Renal cortex interstitium (tissue), 11 donors: Measurements from ENCODE around the gene AGAP3. TPM values are rescaled to one million over a fixed set of nuclear protein-coding genes. Genes with fewer than 3 reads are reported as not detected.

Source experiments
- DNase-seq, 11 donors: peaks; one replicate each; pipeline ENCODE4 v3.0.0-alpha.2; 2013; ENCODE audit warnings: low read depth in 9 of 11, low spot score in 4 of 11; ENCODE audit errors: extremely low read depth in 1 of 11
- polyA plus RNA-seq, 3 donors: library from polyadenylated mRNA; unstranded; fragments of 120-200 nt; gene quantifications; one replicate each; pipeline ENCODE4 v1.2.1, GENCODE V29; 2013; ENCODE audit not compliant: insufficient read length in 3 of 3

AGAP3 gene
- polyA plus RNA-seq, 3 donors: 53.8 to 75.3 (median 72.3) TPM

DNA sequence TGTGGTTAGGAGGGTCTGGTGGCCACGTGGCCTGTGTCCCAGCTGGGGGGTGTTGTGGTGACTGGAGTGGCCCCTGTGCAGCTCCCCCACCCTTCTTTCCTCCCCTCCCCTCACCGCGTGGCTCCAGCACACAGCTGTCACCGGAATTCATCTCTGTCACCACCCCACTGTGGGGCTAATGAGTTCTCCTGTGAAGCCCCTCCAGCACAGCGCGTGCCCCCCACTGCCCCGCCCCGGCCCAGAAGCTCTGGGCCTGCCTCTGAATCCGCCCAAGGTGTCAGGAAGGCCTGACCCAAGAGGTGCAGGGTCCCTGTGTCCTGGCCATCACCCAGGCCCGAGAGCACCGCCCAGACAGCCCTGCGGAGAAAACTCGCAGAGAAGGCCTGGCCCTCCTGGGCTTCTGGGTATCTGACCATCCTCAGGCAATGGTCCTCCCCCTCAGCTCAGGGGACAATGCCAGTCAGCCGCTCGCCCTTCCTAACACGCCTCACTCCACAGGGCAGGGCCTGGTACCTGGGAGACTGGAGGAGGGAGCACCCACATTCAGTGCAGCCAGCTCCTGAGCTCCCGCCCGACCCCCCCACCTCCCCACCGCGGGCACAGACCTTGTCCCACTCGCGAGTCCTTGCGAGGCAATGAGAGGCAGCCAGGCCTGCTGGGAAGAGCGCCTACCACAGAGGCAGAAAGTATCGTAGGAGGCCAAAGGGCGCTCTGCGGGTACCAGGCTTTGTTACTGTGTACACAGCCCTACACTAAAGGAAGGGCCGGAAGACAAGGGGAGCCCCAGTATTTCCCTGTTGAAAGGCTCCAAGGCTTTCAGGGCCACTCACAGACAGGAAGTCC, 43.1 kb downstream of the AGAP3 start:
- DNase-seq: no peak

DNA sequence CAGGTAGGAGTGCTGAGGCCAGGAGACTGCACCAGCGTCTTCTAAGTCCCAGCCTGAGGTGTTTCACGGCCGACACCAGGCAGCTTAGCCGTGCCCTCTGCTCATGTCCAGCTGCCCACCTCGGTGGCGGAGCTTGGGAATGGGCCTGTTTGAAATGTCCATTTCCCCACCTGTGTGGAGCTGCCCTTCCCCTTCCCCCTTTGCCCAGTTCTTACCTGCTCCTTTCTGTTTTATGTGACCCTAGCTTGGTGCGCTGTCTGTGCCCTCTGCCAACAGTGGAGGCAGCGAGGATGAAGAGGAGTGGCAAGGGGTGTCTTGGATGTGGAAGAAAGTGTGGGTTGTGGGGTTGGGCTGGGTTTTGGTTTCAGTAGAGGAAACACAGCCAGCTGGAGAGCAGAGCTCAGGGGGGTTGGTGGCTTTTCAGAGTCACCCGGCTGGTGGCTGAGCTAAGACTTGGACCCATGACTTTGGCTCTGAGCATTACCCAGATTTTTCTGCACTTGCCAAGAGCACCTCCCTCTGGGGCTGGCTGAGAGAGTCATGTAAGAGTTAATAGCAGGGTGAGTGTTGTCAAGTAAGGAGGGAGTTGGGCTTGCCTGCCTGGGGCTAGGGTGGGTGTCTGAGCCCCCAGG, 43.8 kb downstream of the AGAP3 start:
- DNase-seq: no peak

DNA sequence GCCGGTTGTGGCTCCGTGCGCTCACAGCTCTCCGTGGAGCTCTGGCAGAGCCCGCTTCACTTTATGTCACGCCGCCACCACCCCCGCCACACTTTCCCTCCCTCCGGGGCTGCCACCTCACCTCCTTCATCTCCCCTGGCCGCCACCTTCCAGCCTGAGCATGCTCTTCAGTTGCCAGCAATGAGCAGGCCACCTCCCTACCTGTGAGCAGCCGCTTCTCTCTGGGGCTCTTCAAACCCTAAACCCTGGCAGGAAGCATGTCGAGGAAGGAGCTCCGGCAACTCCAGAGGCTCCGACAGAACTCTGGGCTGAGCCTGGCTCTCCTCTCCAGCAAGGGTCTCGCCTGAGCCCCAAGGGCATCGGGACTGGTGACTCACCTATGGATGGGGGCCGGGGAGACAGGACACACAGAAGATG, 44.5 kb downstream of the AGAP3 start:
- no peak for DNase-seq

DNA sequence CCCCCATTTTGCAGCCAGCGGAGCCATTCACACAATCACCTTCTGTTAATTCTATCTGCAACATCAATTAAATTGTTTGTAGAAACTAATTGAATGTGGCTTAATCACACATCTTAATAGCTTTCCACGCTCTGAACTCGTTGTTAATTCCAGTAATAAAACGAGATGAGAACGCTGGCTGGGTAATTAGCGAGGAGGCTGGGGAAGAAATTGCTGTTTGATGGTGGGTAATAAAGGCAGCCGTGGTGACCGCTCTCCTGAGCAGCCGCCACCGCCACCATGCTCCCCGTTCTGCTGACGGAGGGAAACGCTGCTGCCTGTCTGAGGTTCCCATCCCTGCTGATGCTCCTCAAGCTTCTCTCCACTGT, 44.9 kb downstream of the AGAP3 start:
- no peak for DNase-seq

DNA sequence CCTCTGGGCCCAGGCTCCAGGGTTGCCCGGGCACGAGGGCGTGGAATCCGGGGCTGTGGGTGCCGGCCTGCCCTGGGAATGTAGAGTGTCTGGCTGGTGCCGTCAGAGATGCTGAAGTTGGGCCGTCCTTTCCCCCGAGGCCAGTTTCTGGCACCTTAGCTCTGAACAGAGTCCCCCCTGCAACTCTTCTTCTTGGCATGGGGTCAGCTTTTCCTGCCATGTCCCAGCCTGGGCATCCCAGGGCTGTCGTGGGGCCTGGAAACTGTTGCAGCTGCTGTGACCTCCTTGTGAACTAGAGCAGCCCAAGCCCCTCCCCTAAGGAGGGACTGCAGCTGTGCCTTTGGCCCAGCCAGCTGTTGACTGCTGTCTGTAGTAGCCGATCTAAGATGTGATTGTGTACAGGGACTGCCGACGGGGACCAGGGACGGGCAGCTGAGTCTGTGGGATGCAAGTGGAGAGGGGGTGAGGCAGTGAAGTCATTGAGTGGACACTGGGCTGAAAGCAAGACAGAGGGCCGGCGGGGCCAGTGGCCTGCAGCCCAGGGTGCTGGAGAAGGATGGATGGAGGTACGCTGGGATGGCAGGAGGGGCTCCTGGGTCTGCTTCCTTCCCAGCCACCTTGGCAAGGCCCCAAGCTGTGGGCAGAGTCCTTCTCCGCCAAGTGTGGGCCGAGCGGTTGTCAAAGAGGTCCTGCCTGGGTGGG, 45.5 kb downstream of the AGAP3 start:
- peak in 1 of 11 donors; percentile 50 for DNase-seq

DNA sequence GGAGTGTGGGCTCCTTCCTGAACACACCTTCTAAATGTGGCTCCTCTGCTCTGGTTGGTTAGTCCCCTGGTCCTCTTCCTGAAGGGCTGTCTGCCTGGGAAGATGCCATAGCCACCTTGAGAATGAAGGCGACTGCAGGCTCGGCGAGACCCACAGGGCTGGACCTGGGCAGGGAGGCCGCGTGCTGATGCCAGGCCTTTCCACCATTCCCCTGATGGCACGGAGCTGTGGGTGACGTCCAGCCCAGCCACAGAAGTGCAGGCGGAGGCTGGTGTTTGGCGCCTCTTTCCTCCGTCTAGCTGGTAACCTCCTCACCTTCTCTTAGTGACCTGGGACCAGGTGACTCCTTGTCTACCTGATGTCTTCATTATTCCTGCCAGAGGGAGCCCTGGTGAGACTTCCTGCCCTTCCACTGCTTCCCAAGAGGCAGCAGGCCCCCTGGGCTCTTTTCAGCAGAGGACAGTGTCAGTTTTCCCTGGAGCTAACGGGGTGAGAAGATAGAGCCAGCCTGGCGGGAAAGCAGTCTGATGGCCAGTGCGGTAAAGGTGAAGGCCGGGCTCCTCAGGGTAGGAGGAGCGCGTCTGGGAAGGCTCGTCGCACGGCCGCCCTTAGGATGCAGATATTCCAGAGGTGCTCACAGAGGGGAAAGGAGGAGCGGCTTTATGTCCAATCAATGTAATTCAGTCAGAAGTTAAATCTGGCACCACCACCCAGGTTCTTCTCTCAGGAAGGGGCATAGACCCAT, 46.4 kb downstream of the AGAP3 start:
- DNase-seq: no peak

DNA sequence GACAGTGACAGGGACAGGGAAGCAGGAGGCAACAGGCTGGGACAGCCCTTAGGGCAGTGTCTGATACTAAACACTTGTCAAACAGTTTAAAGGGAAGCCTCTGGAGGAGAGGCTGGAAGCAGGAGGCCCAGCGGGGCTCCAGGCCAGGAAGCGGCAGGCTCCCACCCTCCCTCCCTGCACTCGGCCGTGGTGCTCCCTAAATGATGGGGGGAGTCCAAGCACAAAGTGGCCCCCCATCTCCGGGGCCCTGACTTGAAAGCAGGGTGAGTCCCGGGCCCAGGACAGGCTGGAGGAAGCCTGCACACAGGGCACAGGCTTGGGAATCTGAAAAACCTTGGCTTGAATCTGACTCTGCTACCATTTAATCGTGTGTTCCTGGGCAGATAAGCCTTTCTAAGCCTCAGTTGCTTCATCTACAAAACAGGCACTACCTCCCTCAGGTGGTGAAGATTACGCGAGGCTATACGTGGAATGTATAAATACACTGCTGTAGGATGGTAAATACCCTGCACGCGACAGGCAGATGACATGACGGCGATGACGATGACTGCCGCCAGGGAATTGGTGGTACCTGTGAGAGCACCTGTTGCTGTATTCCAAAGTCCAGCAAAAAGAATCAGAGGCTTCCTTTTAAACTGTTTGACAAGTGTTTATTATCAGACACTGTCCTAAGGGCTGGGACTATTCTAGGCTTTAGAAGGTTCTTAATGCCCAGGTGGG, 47.2 kb downstream of the AGAP3 start:
- DNase-seq: no peak

DNA sequence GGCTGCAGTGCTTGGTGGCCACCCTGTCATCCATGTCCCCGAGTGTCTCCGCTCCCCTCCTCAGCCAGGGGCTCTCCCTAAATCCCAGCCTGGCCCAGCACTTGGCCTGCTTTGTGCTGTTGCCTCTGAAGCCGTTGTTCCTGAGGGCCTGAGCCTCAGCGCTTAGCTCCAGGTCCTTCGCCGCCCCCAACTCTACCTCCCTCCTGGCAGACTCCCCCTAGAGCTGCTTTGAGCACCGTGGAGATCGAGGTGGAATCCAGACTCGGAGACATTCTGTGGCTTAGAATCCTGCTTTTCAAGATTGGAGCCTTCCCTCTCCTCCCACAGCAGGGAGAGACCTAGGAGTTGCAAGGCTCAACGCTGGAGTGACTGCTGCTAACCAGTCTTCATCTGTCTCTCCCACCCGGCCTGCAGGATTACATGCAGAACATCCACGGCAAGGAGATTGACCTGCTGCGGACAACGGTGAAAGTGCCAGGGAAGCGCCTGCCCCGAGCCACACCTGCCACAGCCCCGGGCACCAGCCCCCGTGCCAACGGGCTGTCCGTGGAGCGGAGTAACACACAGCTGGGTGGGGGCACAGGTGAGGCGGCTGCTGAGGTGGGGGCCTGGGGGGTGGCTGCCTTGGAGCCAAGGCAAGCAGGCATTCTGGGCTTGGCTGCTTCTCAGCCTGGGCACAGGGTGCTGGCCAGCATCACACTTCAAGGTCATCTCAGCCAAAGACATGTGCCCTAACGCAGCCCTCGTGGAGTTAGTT, 47.9 kb downstream of the AGAP3 start:
- no peak for DNase-seq

DNA sequence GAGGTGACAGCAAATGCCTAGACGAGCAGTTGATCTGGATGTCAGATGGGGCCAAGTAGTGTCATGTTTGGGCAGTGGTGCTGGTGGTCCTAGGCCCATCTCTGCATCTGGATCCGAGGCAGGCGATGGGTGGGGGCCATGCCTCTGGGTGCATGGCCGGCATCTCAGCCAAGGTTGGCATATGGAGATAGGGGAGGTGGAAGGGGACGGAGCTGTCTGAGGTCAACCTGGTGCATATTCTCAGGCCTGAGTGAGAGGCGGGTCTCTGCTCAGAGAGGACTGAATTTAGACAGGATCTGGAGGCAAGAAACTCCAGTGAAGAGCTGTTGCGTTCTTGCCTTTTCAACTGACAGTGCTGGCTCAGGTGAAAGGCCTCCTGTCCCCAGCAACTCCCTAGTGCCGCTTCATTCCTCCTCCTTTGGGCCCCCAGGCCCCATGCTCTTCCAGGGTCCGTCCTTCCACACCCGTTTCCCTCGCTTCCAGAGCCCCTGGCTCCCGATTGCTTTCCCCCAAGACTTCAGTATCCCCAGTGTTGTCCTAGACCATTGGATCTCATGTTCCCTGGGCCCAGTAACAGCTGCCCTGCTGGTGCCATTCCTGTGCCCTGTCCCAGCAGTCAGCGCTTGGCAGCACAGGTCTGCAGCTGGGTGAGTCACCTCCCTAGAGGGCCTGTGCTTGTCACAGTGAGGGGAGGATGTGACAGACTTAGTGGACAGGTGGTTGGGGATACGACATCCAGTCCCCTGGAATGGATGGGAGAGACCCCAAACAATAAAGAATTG, 48.7 kb downstream of the AGAP3 start:
- DNase-seq: no peak

DNA sequence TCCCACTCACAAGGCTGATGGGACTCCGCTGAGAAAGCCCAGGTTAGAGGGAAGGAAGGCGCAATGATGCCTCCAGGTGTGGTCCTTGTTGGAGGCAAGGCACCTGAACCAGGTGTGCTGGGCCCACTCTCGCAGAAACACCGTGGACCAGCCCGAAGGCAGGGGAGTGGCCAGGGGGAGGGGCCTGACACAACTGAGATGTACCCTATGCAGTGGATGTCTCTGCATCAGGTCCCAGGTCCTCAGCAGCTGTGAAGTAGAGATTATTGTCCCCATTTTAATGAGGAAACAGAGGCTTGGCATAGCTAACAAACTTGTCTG, 49.2 kb downstream of the AGAP3 start:
- no peak for DNase-seq

DNA sequence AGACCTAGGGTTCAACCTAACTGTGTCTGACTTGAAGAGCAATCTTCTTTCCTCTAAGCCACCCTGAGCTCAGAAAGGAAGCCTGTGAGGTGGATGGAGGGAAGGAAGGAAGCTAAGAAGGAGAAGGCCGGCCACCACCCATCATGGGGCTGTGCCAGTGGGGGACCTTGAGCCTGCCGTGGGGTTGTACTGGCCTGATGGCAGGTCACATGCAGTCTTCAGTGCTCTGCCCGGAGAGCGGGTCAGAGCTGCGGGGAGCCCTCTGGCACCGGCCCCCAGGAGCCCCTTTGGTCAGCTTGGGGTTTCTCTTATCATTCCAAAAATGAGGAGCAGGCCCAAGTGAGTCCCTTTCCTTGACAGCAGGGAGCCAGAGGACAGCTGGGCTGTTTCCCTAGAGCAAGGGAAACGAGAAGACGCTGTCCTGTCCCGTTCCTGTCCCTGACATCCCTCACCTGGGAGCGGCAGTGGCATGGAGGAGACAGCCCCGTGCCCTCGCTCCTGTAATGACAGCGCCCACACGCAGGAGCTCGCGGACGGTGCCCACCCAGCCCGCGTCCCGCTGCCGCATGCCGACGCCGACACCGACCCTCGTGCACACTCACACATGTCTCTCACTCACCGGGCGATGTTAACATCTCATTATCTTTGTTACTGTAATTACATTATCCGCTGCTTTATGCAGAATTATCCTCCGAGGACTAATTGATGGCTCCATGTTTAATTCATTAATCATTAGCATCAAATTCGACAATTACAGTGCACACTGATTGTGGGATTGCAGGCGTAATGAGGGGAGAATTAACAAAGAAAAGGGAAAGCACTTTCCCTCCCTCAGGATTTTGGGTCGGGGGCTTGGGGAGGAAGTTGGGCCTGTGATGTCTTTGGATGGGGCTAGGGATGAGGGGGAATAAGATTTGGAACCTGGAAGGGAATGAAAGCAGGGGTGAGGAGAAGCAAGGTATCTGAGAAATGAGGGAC, 49.9 kb downstream of the AGAP3 start:
- no peak for DNase-seq

DNA sequence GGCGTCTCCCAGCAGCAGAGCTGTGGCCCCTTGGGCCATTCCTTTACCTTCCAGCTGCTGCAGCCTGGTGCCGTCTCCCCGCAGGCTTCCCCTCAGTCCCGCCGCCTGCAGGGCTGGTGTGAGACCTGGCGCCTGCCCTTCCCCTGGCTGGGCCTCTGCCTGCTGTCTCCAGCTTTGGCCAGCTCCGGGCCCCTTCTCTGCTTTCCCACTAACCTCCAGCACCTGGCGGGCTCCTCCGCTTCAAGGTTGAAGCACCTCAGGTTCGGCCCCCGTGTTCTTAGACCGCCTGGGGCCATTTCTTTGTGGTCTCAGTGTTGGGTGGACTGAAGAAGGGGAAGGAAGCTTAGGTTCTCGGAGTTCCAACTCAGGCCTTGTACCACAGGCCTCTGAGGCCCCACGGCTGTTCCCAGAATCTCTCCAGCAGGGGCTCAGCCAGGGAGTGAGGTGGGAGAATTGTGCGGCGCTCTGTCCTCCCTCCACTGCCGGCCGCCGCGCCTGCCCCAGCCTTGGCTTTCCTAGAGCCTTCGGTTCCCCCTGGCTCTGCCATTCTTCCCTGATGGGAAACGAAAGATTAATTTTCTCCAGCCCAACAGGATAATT, 50.9 kb downstream of the AGAP3 start:
- DNase-seq: no peak

DNA sequence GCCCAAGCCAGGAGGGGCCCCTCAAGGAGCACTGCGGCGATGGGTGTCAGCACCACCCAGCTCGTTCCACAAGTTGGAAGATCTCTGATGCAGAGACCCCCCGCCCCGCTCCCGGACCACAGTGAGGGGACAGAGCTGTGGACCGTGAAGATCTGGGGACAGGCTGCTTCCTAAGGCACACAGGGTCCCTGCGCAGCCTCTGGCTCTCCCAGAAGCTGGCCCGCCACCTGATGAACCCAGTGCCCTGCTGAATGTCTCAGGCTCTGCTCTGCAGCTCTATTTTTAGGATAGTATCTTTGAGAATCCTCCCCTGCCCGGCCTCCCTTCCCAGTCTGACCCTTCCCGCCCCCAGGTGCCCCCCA, 51.5 kb downstream of the AGAP3 start:
- no peak for DNase-seq

DNA sequence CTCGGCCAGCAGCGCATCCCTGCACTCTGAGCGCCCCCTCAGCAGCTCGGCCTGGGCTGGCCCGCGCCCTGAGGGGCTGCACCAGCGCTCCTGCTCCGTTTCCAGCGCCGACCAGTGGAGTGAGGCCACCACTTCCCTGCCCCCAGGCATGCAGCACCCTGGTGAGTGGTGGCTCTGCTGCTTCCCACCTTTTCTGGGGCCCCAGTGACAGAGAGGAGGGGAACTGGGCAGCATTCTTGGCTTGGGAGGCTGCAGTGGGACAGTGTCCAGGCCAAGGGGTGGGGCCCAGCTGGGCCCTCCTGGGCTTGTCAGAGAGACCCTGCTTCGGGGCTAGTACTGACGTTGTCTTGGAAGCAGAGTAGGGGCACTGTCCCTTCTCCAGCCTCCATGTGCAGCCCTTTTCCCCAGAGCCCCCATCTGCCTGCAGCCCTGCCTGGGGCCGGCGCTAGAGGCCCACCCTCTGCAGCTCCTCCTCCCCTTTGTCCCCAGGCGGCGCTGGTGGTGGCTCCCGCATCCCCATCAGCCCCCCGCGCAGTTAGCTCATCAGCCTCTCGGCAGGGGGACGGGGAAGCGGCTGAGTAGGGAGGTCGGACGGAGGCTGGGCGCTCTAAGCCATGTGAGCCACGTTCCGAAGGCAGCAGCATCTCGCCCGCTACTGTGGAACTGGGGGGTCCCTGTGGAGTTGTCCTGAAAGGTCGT, 52.0 kb downstream of the AGAP3 start:
- no peak for DNase-seq

DNA sequence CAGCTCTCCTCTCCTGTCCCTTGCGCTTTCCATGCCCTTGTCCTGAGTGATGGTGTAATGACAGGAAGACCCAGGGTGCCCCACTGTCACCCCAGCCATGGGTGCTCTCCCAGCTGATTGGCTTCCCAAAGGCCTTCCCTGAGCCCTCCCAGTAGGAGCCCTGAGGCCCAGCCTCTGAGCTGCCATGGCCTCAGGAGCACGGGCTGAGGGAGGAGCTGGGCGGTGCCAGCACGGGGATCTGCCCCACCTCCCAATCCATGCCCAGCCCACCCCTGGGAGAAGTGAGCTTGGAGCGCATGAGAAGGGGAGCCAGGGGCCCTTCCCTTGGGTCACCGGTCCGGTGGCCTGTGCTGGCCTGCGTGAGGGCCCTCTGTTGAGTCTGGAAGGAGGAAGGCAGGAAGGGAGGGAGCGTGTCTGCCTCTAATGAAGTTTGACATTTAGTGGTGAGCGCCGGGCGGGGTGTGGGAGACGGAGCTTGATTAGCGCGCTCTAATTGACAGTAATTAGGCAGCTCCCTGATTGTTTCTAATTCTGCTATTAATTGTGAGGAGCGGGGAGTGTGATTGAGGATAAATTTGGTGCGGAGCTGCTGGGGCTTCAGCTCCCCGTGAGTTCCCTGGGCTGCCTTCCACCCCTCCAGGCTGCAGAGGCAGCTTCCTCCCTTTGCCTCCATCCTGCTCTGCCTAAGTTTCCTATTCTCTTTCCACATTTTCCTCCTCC, 53.0 kb downstream of the AGAP3 start:
- no peak for DNase-seq
